ENCODE results near the gene RBAK. TPM values are rescaled to one million over a fixed set of nuclear protein-coding genes. Genes with fewer than 3 reads are reported as not detected.

Gene RBAK
- total RNA-seq, 1 experiment from 2014 or later = 16.2 TPM

DNA sequence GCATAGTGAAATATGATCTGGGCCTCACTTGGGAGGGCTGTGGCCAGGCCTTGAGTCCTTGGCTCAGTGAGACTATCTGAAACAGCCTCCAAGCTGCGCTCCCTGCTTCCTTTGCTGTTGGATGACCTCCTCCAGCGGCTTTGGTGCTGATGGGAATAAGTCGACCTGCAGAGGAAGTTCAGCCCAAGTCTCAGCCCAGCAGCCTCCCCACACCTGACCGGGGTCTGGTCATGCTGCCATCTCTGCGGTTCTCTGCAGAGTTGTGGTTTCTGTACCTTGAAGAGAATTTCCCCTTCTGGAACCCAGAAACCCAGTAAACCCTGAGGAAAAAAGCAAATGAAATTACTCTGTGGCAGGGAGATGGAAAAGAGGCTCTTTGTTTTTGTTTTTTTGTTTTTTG, 4.6 kb upstream of the RBAK start:
- Histone ChIP-seq H3K9me3 (ENCODE audit: control insufficient read depth in 1 of 2, insufficient read depth in 1 of 2, low read depth in 1 of 2, low read length in 2 of 2) (no peaks in the 10 kb centered on the region), H3K27ac (ENCODE audit: low read depth, low read length) (no peak overlapping the region), H3K36me3 (ENCODE audit: control insufficient read depth in 1 of 2, insufficient read depth in 2 of 2, low read length in 2 of 2) (no peaks in the 10 kb centered on the region), H3K4me2 (ENCODE audit: low read length) (no peak overlapping the region), H3K4me1 (ENCODE audit: control insufficient read depth in 1 of 2, insufficient read depth in 2 of 2, low read length in 2 of 2) (peaks cover 0 to 4% of the 10 kb centered on the region in 2 experiments; a peak in 2 of 4 replicates), H3K79me2 (ENCODE audit: insufficient read depth, low read length) (peaks cover 3% of the 10 kb centered on the region), H2AFZ (ENCODE audit: low read depth, low read length, poor library complexity, severe bottlenecking) (no peak overlapping the region), H3K9me2 (ENCODE audit: insufficient read depth) (no peaks in the 10 kb centered on the region), H3K27me3 (ENCODE audit: insufficient read depth, low read length) (no peaks in the 10 kb centered on the region), H4K20me1 (ENCODE audit: insufficient read depth) (no peaks in the 10 kb centered on the region), H3K9ac (ENCODE audit: low read length) (no peak overlapping the region), H3K4me3 (replicated peaks in 1 of 2; ENCODE audit: low read depth in 1 of 2, low read length in 2 of 2) (no peak overlapping the region)
- no peak for ATAC-seq
- BruUV-seq (replicated peaks) = no TSS peak
- POLR2A ChIA-PET = no interaction called here
- no peak for TF ChIP-seq POLR2AphosphoS5 (IDR thresholded peaks at IDR 0.05; ENCODE audit: low read depth, low read length)
- TF ChIP-seq, protein P1, sequence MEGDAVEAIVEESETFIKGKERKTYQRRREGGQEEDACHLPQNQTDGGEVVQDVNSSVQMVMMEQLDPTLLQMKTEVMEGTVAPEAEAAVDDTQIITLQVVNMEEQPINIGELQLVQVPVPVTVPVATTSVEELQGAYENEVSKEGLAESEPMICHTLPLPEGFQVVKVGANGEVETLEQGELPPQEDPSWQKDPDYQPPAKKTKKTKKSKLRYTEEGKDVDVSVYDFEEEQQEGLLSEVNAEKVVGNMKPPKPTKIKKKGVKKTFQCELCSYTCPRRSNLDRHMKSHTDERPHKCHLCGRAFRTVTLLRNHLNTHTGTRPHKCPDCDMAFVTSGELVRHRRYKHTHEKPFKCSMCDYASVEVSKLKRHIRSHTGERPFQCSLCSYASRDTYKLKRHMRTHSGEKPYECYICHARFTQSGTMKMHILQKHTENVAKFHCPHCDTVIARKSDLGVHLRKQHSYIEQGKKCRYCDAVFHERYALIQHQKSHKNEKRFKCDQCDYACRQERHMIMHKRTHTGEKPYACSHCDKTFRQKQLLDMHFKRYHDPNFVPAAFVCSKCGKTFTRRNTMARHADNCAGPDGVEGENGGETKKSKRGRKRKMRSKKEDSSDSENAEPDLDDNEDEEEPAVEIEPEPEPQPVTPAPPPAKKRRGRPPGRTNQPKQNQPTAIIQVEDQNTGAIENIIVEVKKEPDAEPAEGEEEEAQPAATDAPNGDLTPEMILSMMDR (IDR thresholded peaks at IDR 0.05 in 2 of 3, conservative IDR thresholded peaks at IDR 0.05 in 1 of 3; ENCODE audit: borderline replicate concordance in 1 of 3, insufficient read depth in 1 of 3, low read depth in 2 of 3, low read length in 2 of 3) = no peak
- TF ChIP-seq EGR1 (IDR thresholded peaks at IDR 0.05; ENCODE audit: low read depth) = no peak
- no peak for TF ChIP-seq SIN3A (IDR thresholded peaks at IDR 0.05; ENCODE audit: low read depth)
- no peak for TF ChIP-seq CBX3 (IDR thresholded peaks at IDR 0.05; ENCODE audit: low read depth)
- TF ChIP-seq, protein P2, sequence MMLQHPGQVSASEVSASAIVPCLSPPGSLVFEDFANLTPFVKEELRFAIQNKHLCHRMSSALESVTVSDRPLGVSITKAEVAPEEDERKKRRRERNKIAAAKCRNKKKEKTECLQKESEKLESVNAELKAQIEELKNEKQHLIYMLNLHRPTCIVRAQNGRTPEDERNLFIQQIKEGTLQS (IDR thresholded peaks at IDR 0.05) = no peak
- TF ChIP-seq JUND (IDR thresholded peaks at IDR 0.05) = no peak
- no peak for TF ChIP-seq YY1 (IDR thresholded peaks at IDR 0.05; ENCODE audit: extremely low read depth, insufficient replicate concordance, low read depth, low read length)
- TF ChIP-seq EZH2 (IDR thresholded peaks at IDR 0.05) = no peak
- TF ChIP-seq ELF1 (IDR thresholded peaks at IDR 0.05; ENCODE audit: borderline replicate concordance, low read depth) = no peak
- DNase-seq (ENCODE audit: low read depth, low spot score) = no peak
- intact Hi-C loops (cut with micrococcal nuclease) = no loop called here
- RAD21 ChIA-PET (ENCODE audit: low non-redundant PET in 1 of 2, low total read pairs in 2 of 2, uncharacterized antibody in 2 of 2, unreplicated experiment in 2 of 2) = no interaction called here
- CTCF ChIA-PET = no interaction called here
